Smooth muscle cell (in vitro differentiated cells): ENCODE measurements around the gene SGIP1. TPM values are rescaled to one million over a fixed set of nuclear protein-coding genes. Genes with fewer than 3 reads are reported as not detected.

Experiments used
- DNase-seq: peaks from one replicate; lab custom pipeline; 2025; ENCODE audit not compliant: unreplicated experiment; lab: John Stamatoyannopoulos, UW
- H2AFZ ChIP-seq: fragments of 200-600 bp; sonication (generic); 2 replicates; pipeline ENCODE4 v1.6.0; 2016; ENCODE audit warnings: antibody characterized with exemption, low read depth, mild to moderate bottlenecking
- H3F3A ChIP-seq: fragments of 200-600 bp; sonication (generic); 2 replicates; pipeline ENCODE4 v1.6.0; 2017; ENCODE audit warnings: antibody characterized with exemption, low read depth
- H3K27ac ChIP-seq: fragments of 200-600 bp; sonication (generic); 2 replicates; pipeline ENCODE4 v1.5.1; 2016; ENCODE audit warnings: low read depth, mild to moderate bottlenecking
- H3K27me3 ChIP-seq: fragments of 200-600 bp; sonication (generic); 2 replicates; pipeline ENCODE4 v1.6.1; 2016; ENCODE audit warnings: low read depth, mild to moderate bottlenecking
- H3K36me3 ChIP-seq: fragments of 200-600 bp; sonication (generic); 2 replicates; pipeline ENCODE4 v1.5.1; 2016; ENCODE audit warnings: low read depth
- H3K4me1 ChIP-seq: fragments of 200-600 bp; sonication (generic); 2 replicates; pipeline ENCODE4 v1.5.1; 2016; ENCODE audit warnings: low read depth
- H3K4me2 ChIP-seq: fragments of 200-600 bp; sonication (generic); 2 replicates; pipeline ENCODE4 v1.6.0; 2016; ENCODE audit warnings: mild to moderate bottlenecking
- H3K4me3 ChIP-seq: fragments of 200-600 bp; sonication (generic); 2 replicates; pipeline ENCODE4 v1.5.1; 2016; ENCODE audit warnings: mild to moderate bottlenecking
- H3K79me2 ChIP-seq: fragments of 200-600 bp; sonication (generic); 2 replicates; pipeline ENCODE4 v1.6.0; 2016; ENCODE audit warnings: low read depth, mild to moderate bottlenecking
- H3K9ac ChIP-seq: fragments of 200-600 bp; sonication (generic); 2 replicates; pipeline ENCODE4 v1.6.0; 2016; ENCODE audit warnings: low read depth
- H3K9me3 ChIP-seq: fragments of 200-600 bp; sonication (generic); replicated peaks from 2 replicates; pipeline ENCODE4 v1.5.1; 2016; ENCODE audit warnings: low read depth
- H4K20me1 ChIP-seq: fragments of 200-600 bp; sonication (generic); 2 replicates; pipeline ENCODE4 v1.6.0; 2016; ENCODE audit warnings: low read depth
- WGBS: methylation state at CpG from one replicate; pipeline ENCODE4 v1.1.7; 2016; ENCODE audit warnings: low lambda C conversion rate; 5-methylcytosine and 5-hydroxymethylcytosine counted together
- polyA plus RNA-seq: library from polyadenylated mRNA; unstranded; fragments of >200 nt; fragmentation: Nextera tagmentation; extraction: Ambion mirVana; gene quantifications from 2 replicates; pipeline ENCODE4 v1.2.1, GENCODE V29; 2016
- total RNA-seq: library from RNA; depleted of rRNA; stranded (reverse); fragments of >200 nt; gene quantifications from 2 replicates; pipeline ENCODE4 v1.2.3, GENCODE V29; 2014
- TF ChIP-seq, protein P1 (sequence below): fragments of 200-600 bp; sonication (generic); IDR thresholded peaks from 2 replicates; pipeline ENCODE4 v1.5.1; 2017; ENCODE audit warnings: borderline replicate concordance, mild to moderate bottlenecking, antibody characterized with exemption; ENCODE audit not compliant: insufficient read depth, poor library complexity, severe bottlenecking

Gene SGIP1
- total and polyA plus RNA-seq, 2 experiments from 2014 or later, result 0.89 to 3.5 TPM

DNA sequence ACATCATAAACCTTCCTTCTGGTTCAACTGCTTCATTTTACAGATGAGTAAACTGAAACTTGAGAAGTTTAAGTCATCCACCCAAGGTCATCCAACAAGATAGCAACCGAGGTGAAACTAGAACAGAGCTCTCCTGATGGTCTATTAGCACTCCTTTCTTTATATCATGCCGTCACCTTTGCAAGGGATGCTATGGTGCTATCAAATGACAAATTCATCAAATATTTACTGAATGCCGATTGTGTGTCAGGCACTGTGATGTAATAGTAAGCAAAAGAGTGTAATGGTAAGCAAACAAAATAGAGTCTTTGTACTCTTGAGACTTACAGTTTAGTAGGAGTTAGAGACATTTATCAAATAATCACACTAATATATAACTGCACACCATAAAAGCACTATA lies 14.0 kb upstream of the SGIP1 start:
- TF ChIP-seq, protein P1, sequence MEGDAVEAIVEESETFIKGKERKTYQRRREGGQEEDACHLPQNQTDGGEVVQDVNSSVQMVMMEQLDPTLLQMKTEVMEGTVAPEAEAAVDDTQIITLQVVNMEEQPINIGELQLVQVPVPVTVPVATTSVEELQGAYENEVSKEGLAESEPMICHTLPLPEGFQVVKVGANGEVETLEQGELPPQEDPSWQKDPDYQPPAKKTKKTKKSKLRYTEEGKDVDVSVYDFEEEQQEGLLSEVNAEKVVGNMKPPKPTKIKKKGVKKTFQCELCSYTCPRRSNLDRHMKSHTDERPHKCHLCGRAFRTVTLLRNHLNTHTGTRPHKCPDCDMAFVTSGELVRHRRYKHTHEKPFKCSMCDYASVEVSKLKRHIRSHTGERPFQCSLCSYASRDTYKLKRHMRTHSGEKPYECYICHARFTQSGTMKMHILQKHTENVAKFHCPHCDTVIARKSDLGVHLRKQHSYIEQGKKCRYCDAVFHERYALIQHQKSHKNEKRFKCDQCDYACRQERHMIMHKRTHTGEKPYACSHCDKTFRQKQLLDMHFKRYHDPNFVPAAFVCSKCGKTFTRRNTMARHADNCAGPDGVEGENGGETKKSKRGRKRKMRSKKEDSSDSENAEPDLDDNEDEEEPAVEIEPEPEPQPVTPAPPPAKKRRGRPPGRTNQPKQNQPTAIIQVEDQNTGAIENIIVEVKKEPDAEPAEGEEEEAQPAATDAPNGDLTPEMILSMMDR, result no peak
- H3K9me3 ChIP-seq, result no peaks in the 10 kb centered on the region
- H2AFZ ChIP-seq, result no peak overlapping the region
- H3K27ac ChIP-seq, result no peak overlapping the region
- H3K36me3 ChIP-seq, result no peaks in the 10 kb centered on the region
- H3K79me2 ChIP-seq, result no peaks in the 10 kb centered on the region
- no peak overlapping the region for H3K9ac ChIP-seq
- no peaks in the 10 kb centered on the region for H4K20me1 ChIP-seq
- no peaks in the 10 kb centered on the region for H3K27me3 ChIP-seq
- peaks cover 6% of the 10 kb centered on the region for H3F3A ChIP-seq
- H3K4me3 ChIP-seq, result no peak overlapping the region
- WGBS, result 90% methylated on average over 3 of the region's 3 CpGs
- H3K4me1 ChIP-seq, result no peaks in the 10 kb centered on the region
- no peak overlapping the region for H3K4me2 ChIP-seq
- DNase-seq, result no peak

DNA sequence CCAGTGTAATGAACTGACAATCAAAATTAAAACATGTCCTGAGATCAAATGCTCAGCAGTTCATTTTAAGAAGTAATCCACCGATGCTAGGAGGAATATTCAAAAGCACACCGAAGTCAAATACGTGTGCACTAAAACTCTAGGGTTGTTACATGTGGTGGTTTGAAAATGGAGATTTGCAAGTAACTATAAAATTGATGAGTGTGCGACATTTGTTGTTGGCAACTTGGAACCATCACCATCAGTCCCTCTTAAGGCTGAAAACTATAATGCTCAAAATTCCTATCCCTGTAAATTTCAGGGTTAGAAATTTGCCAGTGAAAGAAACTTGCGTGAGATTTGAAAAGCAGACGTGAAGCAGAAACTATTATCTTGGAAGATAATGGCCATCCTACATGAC lies 13.3 kb upstream of the SGIP1 start:
- no peaks in the 10 kb centered on the region for H3K27me3 ChIP-seq
- H3K79me2 ChIP-seq, result no peaks in the 10 kb centered on the region
- H3K36me3 ChIP-seq, result no peaks in the 10 kb centered on the region
- no peak overlapping the region for H2AFZ ChIP-seq
- DNase-seq, result no peak
- H3K4me1 ChIP-seq, result no peaks in the 10 kb centered on the region
- peaks cover 6% of the 10 kb centered on the region for H3F3A ChIP-seq
- no peaks in the 10 kb centered on the region for H3K9me3 ChIP-seq
- H3K9ac ChIP-seq, result no peak overlapping the region
- no peak overlapping the region for H3K27ac ChIP-seq
- 82% methylated on average over 6 of the region's 6 CpGs for WGBS
- H4K20me1 ChIP-seq, result no peaks in the 10 kb centered on the region
- TF ChIP-seq, protein P1, result no peak
- no peak overlapping the region for H3K4me2 ChIP-seq
- H3K4me3 ChIP-seq, result no peak overlapping the region

DNA sequence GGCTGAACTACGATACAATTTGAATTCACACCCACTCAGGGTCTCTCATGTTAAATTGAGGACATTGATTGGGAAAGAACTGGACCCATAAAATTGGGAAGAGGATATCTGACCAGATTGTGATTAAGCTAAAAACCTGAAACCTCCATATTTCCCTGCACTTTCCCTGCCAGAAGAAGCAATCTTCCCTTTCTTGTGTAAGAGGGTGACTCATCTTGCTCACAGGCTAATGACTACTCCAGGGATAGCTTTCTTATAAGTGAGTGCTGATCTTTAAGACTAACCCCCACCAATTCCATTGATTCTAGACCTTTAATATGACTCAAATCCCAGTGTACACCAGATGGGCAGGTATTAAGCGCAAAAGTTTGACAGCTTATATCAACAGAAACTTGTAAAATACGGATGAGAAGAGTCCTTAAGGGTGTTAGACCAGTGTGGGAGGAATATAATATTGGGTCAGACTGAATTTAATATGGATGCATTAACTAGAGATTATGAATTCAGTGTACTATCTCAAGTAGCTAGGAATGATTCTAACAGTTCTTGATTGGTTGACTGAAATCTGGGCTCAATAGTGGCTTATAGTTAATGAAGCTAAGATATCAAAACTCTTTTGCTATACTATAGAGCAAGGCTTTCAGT lies 12.1 kb upstream of the SGIP1 start:
- no peaks in the 10 kb centered on the region for H3K36me3 ChIP-seq
- H4K20me1 ChIP-seq, result no peaks in the 10 kb centered on the region
- no peak overlapping the region for H3K4me3 ChIP-seq
- no peaks in the 10 kb centered on the region for H3K4me1 ChIP-seq
- WGBS, result 68% methylated on average over 3 of the region's 3 CpGs
- H3K9me3 ChIP-seq, result no peaks in the 10 kb centered on the region
- no peak overlapping the region for H3K4me2 ChIP-seq
- H2AFZ ChIP-seq, result no peak overlapping the region
- no peak overlapping the region for H3K9ac ChIP-seq
- peaks cover 6% of the 10 kb centered on the region for H3F3A ChIP-seq
- DNase-seq, result no peak
- peak overlapping the region; percentile 40 for H3K27ac ChIP-seq
- no peaks in the 10 kb centered on the region for H3K27me3 ChIP-seq
- H3K79me2 ChIP-seq, result no peaks in the 10 kb centered on the region
- TF ChIP-seq, protein P1, result no peak

DNA sequence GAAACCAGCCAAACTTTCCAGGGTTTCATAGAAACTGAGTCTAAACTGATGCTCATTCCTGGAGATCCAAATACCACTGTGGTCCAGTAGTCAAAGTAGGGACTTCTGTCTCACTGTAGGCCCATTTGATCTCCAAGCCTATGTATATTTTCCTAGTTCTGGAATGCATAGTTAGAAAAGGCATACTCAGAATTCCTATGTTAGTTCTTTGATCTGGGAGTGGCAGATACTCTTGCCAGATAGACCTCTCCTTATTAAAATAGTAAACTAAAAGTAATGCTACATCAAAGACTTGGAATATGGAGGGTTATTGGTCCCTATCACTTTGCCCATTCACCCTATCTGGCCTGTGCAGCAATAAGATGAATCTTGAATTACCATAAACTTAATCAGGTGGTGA lies 10.4 kb upstream of the SGIP1 start:
- H3K27me3 ChIP-seq, result no peaks in the 10 kb centered on the region
- H3K27ac ChIP-seq, result no peak overlapping the region
- H3K79me2 ChIP-seq, result no peaks in the 10 kb centered on the region
- no peaks in the 10 kb centered on the region for H4K20me1 ChIP-seq
- no peak overlapping the region for H2AFZ ChIP-seq
- TF ChIP-seq, protein P1, result no peak
- H3F3A ChIP-seq, result peaks cover 6% of the 10 kb centered on the region
- DNase-seq, result no peak
- H3K4me1 ChIP-seq, result peaks cover 4% of the 10 kb centered on the region
- H3K4me2 ChIP-seq, result no peak overlapping the region
- no peak overlapping the region for H3K9ac ChIP-seq
- H3K36me3 ChIP-seq, result no peaks in the 10 kb centered on the region
- H3K9me3 ChIP-seq, result no peaks in the 10 kb centered on the region
- H3K4me3 ChIP-seq, result no peak overlapping the region
